B cell (primary cell): ENCODE data around the gene PDE11A. TPM values are rescaled to one million over a fixed set of nuclear protein-coding genes. Genes with fewer than 3 reads are reported as not detected.

ENCODE experiments used
- ATAC-seq: fragments of 200-7000 bp; cut with Tn5 transposase; one replicate; pipeline ENCODE4 v1.10.0; 2021; ENCODE audit warnings: low read depth, mild to moderate bottlenecking, moderate number of reproducible peaks, moderate library complexity
- CTCF ChIA-PET: fragments of 350-600 bp; sonication (Branson Sonifier 250); formaldehyde crosslinking; loops from one replicate; lab custom pipeline; 2021; ENCODE audit warnings: antibody characterized with exemption, inconsistent platforms; lab: Charles Lee
- POLR2A ChIA-PET: fragments of 350-600 bp; sonication (Branson Sonifier 250); formaldehyde crosslinking; loops from one replicate; lab custom pipeline; 2021; ENCODE audit warnings: antibody characterized with exemption; lab: Charles Lee
- DNase-seq: peaks from one replicate; pipeline ENCODE4 v3.0.0; 2013
- H2AFZ ChIP-seq: 2 replicates; pipeline ENCODE4 v1.6.1; 2012; ENCODE audit warnings: mild to moderate bottlenecking, low read depth, low read length; ENCODE audit not compliant: insufficient read depth, poor library complexity, severe bottlenecking
- H3K27ac ChIP-seq, 2 donors: 1 replicate in 1 of 2; 2 replicates in 1 of 2; pipeline ENCODE4 v1.5.1; 2012 to 2013; ENCODE audit warnings: low read length in 2 of 2, mild to moderate bottlenecking in 2 of 2, moderate library complexity in 1 of 2
- H3K27me3 ChIP-seq, 4 experiments: fragments of 200-600 bp in 1 of 4; sonication (generic) in 1 of 4; replicated peaks in 1 of 4; 1 replicate in 2 of 4; 2 replicates in 2 of 4; pipeline versions ENCODE4 v1.6.1 to v1.7.0; 2013 to 2016; ENCODE audit warnings: low read length in 3 of 4, mild to moderate bottlenecking in 2 of 4, mixed read lengths in 1 of 4, moderate library complexity in 1 of 4; ENCODE audit not compliant: insufficient read depth in 4 of 4, control insufficient read depth in 3 of 4; ENCODE audit errors: control extremely low read depth in 1 of 4
- H3K36me3 ChIP-seq, 2 experiments: replicated peaks in 1 of 2; 1 replicate in 1 of 2; 2 replicates in 1 of 2; pipeline versions ENCODE4 v1.6.1 to v1.7.1; 2013; ENCODE audit warnings: low read length in 1 of 2; ENCODE audit not compliant: insufficient read depth in 2 of 2, control insufficient read depth in 1 of 2; ENCODE audit errors: control extremely low read depth in 1 of 2, extremely low read depth in 1 of 2
- H3K4me1 ChIP-seq, 2 donors: fragments of 200-600 bp in 1 of 2; sonication (generic) in 1 of 2; 1 replicate in 1 of 2; 2 replicates in 1 of 2; pipeline versions ENCODE4 v1.5.1 to v1.6.1; 2013 to 2017; ENCODE audit warnings: low read length in 2 of 2; ENCODE audit not compliant: control insufficient read depth in 2 of 2, insufficient read depth in 2 of 2
- H3K4me2 ChIP-seq: replicated peaks from 2 replicates; pipeline ENCODE3; 2012; ENCODE audit warnings: mild to moderate bottlenecking, low read depth, low read length; ENCODE audit not compliant: poor library complexity, severe bottlenecking
- H3K4me3 ChIP-seq, 5 experiments: fragments of 200-600 bp in 1 of 5; sonication (generic) in 1 of 5; 1 replicate in 3 of 5; 2 replicates in 2 of 5; pipeline versions ENCODE4 v1.5.1 to v1.7.0; 2011 to 2016; ENCODE audit warnings: low read length in 4 of 5, mild to moderate bottlenecking in 4 of 5, low read depth in 2 of 5, control low read depth in 1 of 5, moderate library complexity in 1 of 5; ENCODE audit not compliant: insufficient read depth in 1 of 5; ENCODE audit errors: control extremely low read depth in 1 of 5, extremely low read depth in 1 of 5
- H3K79me2 ChIP-seq: fragments of 200-600 bp; sonication (generic); one replicate; pipeline ENCODE4 v1.6.0; 2016; ENCODE audit warnings: low read length; ENCODE audit not compliant: control insufficient read depth, insufficient read depth
- H3K9ac ChIP-seq: fragments of 200-600 bp; sonication (generic); 2 replicates; pipeline ENCODE4 v1.6.1; 2017; ENCODE audit warnings: mild to moderate bottlenecking, low read length, moderate library complexity
- H3K9me3 ChIP-seq, 3 donors: one replicate each; pipeline versions ENCODE4 v1.6.1 to v1.7.1; 2013; ENCODE audit warnings: low read length in 2 of 3; ENCODE audit not compliant: control insufficient read depth in 2 of 3, insufficient read depth in 1 of 3; ENCODE audit errors: control extremely low read depth in 1 of 3
- H4K20me1 ChIP-seq: 2 replicates; pipeline ENCODE4 v1.6.0; 2012; ENCODE audit warnings: mild to moderate bottlenecking, low read length; ENCODE audit not compliant: insufficient read depth, control insufficient read depth, poor library complexity, severe bottlenecking
- H3K27ac Mint-ChIP-seq: one replicate; pipeline ENCODE4 v1.8.0; 2021; ENCODE audit warnings: mixed read lengths
- H3K27me3 Mint-ChIP-seq: one replicate; pipeline ENCODE4 v1.8.0; 2021; ENCODE audit warnings: mixed read lengths
- H3K4me1 Mint-ChIP-seq: one replicate; pipeline ENCODE4 v1.8.0; 2021; ENCODE audit warnings: mixed read lengths
- H3K4me3 Mint-ChIP-seq: one replicate; pipeline ENCODE4 v1.8.0; 2021; ENCODE audit warnings: mixed read lengths
- H3K9me3 Mint-ChIP-seq: one replicate; pipeline ENCODE4 v1.8.0; 2022; ENCODE audit warnings: mixed read lengths; ENCODE audit not compliant: insufficient read depth
- EZH2 ChIP-seq: IDR thresholded peaks from 2 replicates; pipeline ENCODE4 v1.6.1; 2012; ENCODE audit warnings: borderline replicate concordance, low read depth, mild to moderate bottlenecking, moderate library complexity, low read length; ENCODE audit not compliant: insufficient read depth, poor library complexity, severe bottlenecking
- WGBS: methylation state at CpG from one replicate; pipeline ENCODE4 v1.1.5; 2013; ENCODE audit warnings: missing lambda C conversion rate; ENCODE audit not compliant: insufficient coverage; 5-methylcytosine and 5-hydroxymethylcytosine counted together
- intact Hi-C: fragments of 100-400 bp; cut with micrococcal nuclease; formaldehyde crosslinking; loops from one replicate; pipeline ENCODE4 v1.10.0; 2022
- polyA plus RNA-seq: library from polyadenylated mRNA; depleted of rRNA; stranded (reverse); fragments of >200 nt; gene quantifications from 2 replicates; pipeline ENCODE4 v1.2.3, GENCODE V29; 2012
- total RNA-seq, 2 donors: library from RNA; stranded (reverse); fragments of 120-200 nt in 1 of 2; gene quantifications; 1 replicate in 1 of 2; 2 replicates in 1 of 2; pipeline versions ENCODE4 v1.2.3 to v1.2.4, GENCODE V29; 2013 to 2022
- TF ChIP-seq, protein P1 (sequence below): fragments of 200-600 bp; IDR thresholded peaks from one replicate; pipeline ENCODE4 v1.8.0; 2022; ENCODE audit warnings: antibody characterized with exemption, mild to moderate bottlenecking

The PDE11A gene
- total and polyA plus RNA-seq, 2 donors (not counting 1 experiment from before 2014, with no cell fraction given) = 0.25 TPM; not detected in 1

DNA sequence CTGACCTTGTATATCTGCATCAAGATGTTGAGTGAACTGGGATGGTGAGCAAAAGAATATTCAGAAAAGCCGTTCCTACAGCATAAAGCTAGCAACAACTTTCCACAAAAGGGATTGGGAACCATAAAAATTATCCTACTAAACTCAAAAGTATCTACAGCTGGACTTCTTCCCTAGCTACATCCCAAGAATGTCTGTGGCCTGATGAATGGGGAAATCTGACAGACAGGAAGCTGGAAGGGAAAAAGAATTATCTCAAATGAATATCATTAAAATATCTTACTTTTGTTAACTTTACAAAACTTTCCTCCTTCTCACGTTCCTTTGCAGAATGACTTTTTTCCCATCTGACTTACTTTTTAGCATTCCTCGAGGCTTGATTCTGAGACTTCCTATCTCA lies 150.9 kb downstream of the PDE11A start:
- TF ChIP-seq, protein P1, sequence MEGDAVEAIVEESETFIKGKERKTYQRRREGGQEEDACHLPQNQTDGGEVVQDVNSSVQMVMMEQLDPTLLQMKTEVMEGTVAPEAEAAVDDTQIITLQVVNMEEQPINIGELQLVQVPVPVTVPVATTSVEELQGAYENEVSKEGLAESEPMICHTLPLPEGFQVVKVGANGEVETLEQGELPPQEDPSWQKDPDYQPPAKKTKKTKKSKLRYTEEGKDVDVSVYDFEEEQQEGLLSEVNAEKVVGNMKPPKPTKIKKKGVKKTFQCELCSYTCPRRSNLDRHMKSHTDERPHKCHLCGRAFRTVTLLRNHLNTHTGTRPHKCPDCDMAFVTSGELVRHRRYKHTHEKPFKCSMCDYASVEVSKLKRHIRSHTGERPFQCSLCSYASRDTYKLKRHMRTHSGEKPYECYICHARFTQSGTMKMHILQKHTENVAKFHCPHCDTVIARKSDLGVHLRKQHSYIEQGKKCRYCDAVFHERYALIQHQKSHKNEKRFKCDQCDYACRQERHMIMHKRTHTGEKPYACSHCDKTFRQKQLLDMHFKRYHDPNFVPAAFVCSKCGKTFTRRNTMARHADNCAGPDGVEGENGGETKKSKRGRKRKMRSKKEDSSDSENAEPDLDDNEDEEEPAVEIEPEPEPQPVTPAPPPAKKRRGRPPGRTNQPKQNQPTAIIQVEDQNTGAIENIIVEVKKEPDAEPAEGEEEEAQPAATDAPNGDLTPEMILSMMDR = no peak
- no peak for TF ChIP-seq EZH2
- Mint-ChIP-seq H3K27ac (no peak overlapping the region), H3K27me3 (peaks cover 4% of the 10 kb centered on the region), H3K4me3 (no peak overlapping the region), H3K9me3 (no peaks in the 10 kb centered on the region), H3K4me1 (no peaks in the 10 kb centered on the region)
- Histone ChIP-seq H3K79me2 (no peaks in the 10 kb centered on the region), H3K9ac (no peak overlapping the region), H3K4me1 (no peaks in the 10 kb centered on the region), H2AFZ (no peak overlapping the region), H3K4me3 (no peak overlapping the region), H3K27me3 (no peaks in the 10 kb centered on the region), H3K4me2 (no peak overlapping the region), H4K20me1 (no peaks in the 10 kb centered on the region), H3K27ac (no peak overlapping the region), H3K36me3 (no peaks in the 10 kb centered on the region), H3K9me3 (no peaks in the 10 kb centered on the region)
- CTCF ChIA-PET = no interaction called here
- POLR2A ChIA-PET = no interaction called here
- intact Hi-C loops = no loop called here
- DNase-seq = no peak
- ATAC-seq = no peak
- WGBS = 79% methylated on average over 2 of the region's 3 CpGs

DNA sequence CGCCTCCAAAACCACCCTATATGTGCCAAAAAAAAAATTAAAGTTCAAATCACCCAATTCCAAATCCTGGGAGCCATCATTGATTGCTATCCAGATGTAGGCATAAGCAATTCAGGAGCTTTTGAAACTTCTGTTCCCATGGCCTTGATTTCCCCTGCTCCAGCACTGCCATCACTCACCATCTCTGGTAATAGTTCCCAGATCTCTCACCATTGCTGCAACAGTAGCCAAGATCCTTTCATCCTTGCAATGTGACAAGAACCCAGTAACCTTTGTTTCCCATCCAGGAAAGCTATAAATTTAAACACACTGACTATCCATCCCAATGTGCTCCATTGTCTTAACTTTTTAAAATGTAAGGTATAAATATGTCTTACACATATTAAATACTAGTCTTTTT lies 155.4 kb downstream of the PDE11A start:
- WGBS = 78% methylated on average over 1 of the region's 1 CpG
- Histone ChIP-seq H3K79me2 (no peaks in the 10 kb centered on the region), H4K20me1 (no peaks in the 10 kb centered on the region), H2AFZ (no peak overlapping the region), H3K36me3 (no peaks in the 10 kb centered on the region), H3K27ac (no peak overlapping the region), H3K4me1 (no peaks in the 10 kb centered on the region), H3K4me3 (no peak overlapping the region), H3K27me3 (no peaks in the 10 kb centered on the region), H3K4me2 (no peak overlapping the region), H3K9me3 (no peaks in the 10 kb centered on the region), H3K9ac (no peak overlapping the region)
- H3K27me3 Mint-ChIP-seq = peaks cover 7% of the 10 kb centered on the region
- H3K4me1 Mint-ChIP-seq = no peaks in the 10 kb centered on the region
- no peak for DNase-seq
- ChIA-PET CTCF (no interaction called here), POLR2A (no interaction called here)
- H3K4me3 Mint-ChIP-seq = no peak overlapping the region
- H3K9me3 Mint-ChIP-seq = no peaks in the 10 kb centered on the region
- no peak for ATAC-seq
- intact Hi-C loops = no loop called here
- H3K27ac Mint-ChIP-seq = no peak overlapping the region
- TF ChIP-seq, protein P1 = no peak
- TF ChIP-seq EZH2 = no peak
